Liver (tissue), 3 donors: ENCODE data around the gene CCND1.
"Not testable (repeated sequence)": the region's sequence is repeated elsewhere in the genome, so short reads cannot be mapped to it uniquely, and the experiment has no call there.

Experiments
- ATF3 ChIP-seq: IDR thresholded peaks from 2 replicates; pipeline ENCODE4 v1.6.1; 2016; ENCODE audit warnings: antibody characterized with exemption
- CTCF ChIP-seq: fragments of 150-350 bp; IDR thresholded peaks from 2 replicates; pipeline ENCODE4 v1.5.1; 2017; ENCODE audit warnings: improper control_type of control experiment, low read depth, low read length; ENCODE audit not compliant: missing input control
- FOXA1 ChIP-seq: IDR thresholded peaks from 2 replicates; pipeline ENCODE4 v1.6.1; 2016; ENCODE audit warnings: antibody characterized with exemption
- GABPA ChIP-seq, 2 donors: IDR thresholded peaks in 1 of 2; conservative IDR thresholded peaks in 1 of 2; 2 replicates each; pipeline ENCODE4 v1.6.1; 2016; ENCODE audit warnings: antibody characterized with exemption in 2 of 2, mild to moderate bottlenecking in 1 of 2, moderate library complexity in 1 of 2
- RAD21 ChIP-seq, 2 donors: IDR thresholded peaks; 2 replicates each; pipeline ENCODE4 v1.6.1; 2016; ENCODE audit warnings: antibody characterized with exemption in 2 of 2, mild to moderate bottlenecking in 2 of 2
- RXRA ChIP-seq, 2 donors: IDR thresholded peaks; 2 replicates each; pipeline ENCODE4 v1.6.1; 2017 to 2018; ENCODE audit warnings: antibody characterized with exemption in 2 of 2, mild to moderate bottlenecking in 1 of 2
- SP1 ChIP-seq: IDR thresholded peaks from 2 replicates; pipeline ENCODE4 v1.6.1; 2018; ENCODE audit warnings: antibody characterized with exemption, mild to moderate bottlenecking
- TAF1 ChIP-seq: conservative IDR thresholded peaks from 2 replicates; pipeline ENCODE4 v1.6.1; 2016; ENCODE audit warnings: antibody characterized with exemption, mild to moderate bottlenecking
- YY1 ChIP-seq: IDR thresholded peaks from 2 replicates; pipeline ENCODE4 v1.6.1; 2016; ENCODE audit warnings: antibody characterized with exemption, mild to moderate bottlenecking
- TF ChIP-seq, protein P1 (sequence below): IDR thresholded peaks from 2 replicates; pipeline ENCODE4 v1.6.1; 2016; ENCODE audit warnings: antibody characterized with exemption
- donor health status: healthy.
- donor health status: healthy.

DNA sequence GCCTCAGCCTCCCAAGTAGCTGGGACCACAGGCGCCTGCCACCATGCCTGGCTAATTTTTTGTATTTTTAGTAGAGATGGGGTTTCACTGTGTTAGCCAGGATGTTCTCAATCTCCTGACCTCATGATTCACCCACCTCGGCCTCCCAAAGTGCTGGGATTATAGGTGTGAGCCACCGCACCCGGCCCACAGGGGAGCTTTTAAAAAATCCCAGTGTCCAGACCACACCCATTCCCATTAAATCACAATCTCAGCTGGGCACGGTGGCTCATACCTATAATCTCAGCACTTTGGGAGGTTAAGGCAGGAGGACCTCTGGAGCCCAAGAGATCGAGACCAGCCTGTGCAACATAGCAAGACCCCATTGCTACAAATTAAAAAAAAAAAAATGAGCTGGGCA lies 55.0 kb downstream of the CCND1 start:
- not testable (repeated sequence) for TF ChIP-seq YY1; CTCF; ATF3; SP1; RXRA (IDR thresholded peaks at IDR 0.05); TAF1; FOXA1; GABPA (IDR thresholded peaks at IDR 0.05 in 1 of 2, conservative IDR thresholded peaks at IDR 0.05 in 1 of 2); RAD21 (IDR thresholded peaks at IDR 0.05)
- TF ChIP-seq, protein P1, sequence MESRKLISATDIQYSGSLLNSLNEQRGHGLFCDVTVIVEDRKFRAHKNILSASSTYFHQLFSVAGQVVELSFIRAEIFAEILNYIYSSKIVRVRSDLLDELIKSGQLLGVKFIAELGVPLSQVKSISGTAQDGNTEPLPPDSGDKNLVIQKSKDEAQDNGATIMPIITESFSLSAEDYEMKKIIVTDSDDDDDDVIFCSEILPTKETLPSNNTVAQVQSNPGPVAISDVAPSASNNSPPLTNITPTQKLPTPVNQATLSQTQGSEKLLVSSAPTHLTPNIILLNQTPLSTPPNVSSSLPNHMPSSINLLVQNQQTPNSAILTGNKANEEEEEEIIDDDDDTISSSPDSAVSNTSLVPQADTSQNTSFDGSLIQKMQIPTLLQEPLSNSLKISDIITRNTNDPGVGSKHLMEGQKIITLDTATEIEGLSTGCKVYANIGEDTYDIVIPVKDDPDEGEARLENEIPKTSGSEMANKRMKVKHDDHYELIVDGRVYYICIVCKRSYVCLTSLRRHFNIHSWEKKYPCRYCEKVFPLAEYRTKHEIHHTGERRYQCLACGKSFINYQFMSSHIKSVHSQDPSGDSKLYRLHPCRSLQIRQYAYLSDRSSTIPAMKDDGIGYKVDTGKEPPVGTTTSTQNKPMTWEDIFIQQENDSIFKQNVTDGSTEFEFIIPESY = not testable (repeated sequence)
